ENCODE measurements around the gene PTPRG.

GRCh38 chr3:62159056-62159708 lies 597.8 kb downstream of the PTPRG start:
- TF ChIP-seq POLR2AphosphoS5 (IDR thresholded peaks at IDR 0.05; ENCODE audit: low read depth, low read length), result no peak
- TF ChIP-seq POLR2A (IDR thresholded peaks at IDR 0.05; ENCODE audit: low read depth, low read length), result no peak
